ENCODE measurements around the gene RHNO1.

Gene RHNO1

GRCh38 chr12:2893007-2893406 is 16.0 kb downstream of the RHNO1 start:
- no peaks in the 10 kb centered on the region for H3K9me2 ChIP-seq (replicated peaks; ENCODE audit: insufficient read depth, low read length)
- no peak for TF ChIP-seq EZH2phosphoT487 (IDR thresholded peaks at IDR 0.05; ENCODE audit: low read length)
- TF ChIP-seq EZH2 (optimal IDR thresholded peaks at IDR 0.05; ENCODE audit: low read depth, low read length) = no peak
- TF ChIP-seq CTCF (IDR thresholded peaks at IDR 0.05; ENCODE audit: low read length) = no peak
- peaks cover 7% of the 10 kb centered on the region for H3K79me2 ChIP-seq (ENCODE audit: low read length)
- H3K36me3 ChIP-seq (replicated peaks; ENCODE audit: insufficient read depth, low read length) = no peaks in the 10 kb centered on the region
- no peak overlapping the region for H3K4me3 ChIP-seq (ENCODE audit: low read length)
- H3K9me3 ChIP-seq (replicated peaks; ENCODE audit: insufficient read depth, low read length) = no peaks in the 10 kb centered on the region
- no peaks in the 10 kb centered on the region for H4K20me1 ChIP-seq (ENCODE audit: insufficient read depth, low read length)
- no peak overlapping the region for H3K9ac ChIP-seq (ENCODE audit: low read length)
- 0 out of 2 replicates have a peak, but pooled peaks cover 4% of the 10 kb centered on the region for H3K4me1 ChIP-seq (ENCODE audit: low read length)
- H3K27me3 ChIP-seq (replicated peaks; ENCODE audit: insufficient read depth, low read length) = no peaks in the 10 kb centered on the region
- H3K4me2 ChIP-seq (ENCODE audit: low read depth, low read length) = no peak overlapping the region
- no peak overlapping the region for H2AFZ ChIP-seq (ENCODE audit: low read length)
- H3F3A ChIP-seq (ENCODE audit: insufficient read depth, low read length) = 0 out of 2 replicates have a peak, but pooled peaks cover 3% of the 10 kb centered on the region
- DNase-seq = no peak
- H3K27ac ChIP-seq (ENCODE audit: low read length) = no peak overlapping the region

GRCh38 chr12:2895051-2895451 is 18.0 kb downstream of the RHNO1 start:
- H3K4me3 ChIP-seq (ENCODE audit: low read length) = no peak overlapping the region

GRCh38 chr12:2895511-2895910 is 18.5 kb downstream of the RHNO1 start:
- Histone ChIP-seq H3K9ac (ENCODE audit: low read length) (no peak overlapping the region), H3K27ac (ENCODE audit: low read length) (no peak overlapping the region), H3K27me3 (replicated peaks; ENCODE audit: insufficient read depth, low read length) (no peaks in the 10 kb centered on the region), H2AFZ (ENCODE audit: low read length) (no peak overlapping the region), H3K4me2 (ENCODE audit: low read depth, low read length) (no peak overlapping the region), H3K79me2 (ENCODE audit: low read length) (peaks cover 7% of the 10 kb centered on the region), H3F3A (ENCODE audit: insufficient read depth, low read length) (no peaks in the 10 kb centered on the region), H4K20me1 (ENCODE audit: insufficient read depth, low read length) (no peaks in the 10 kb centered on the region), H3K4me3 (ENCODE audit: low read length) (no peak overlapping the region), H3K9me2 (replicated peaks; ENCODE audit: insufficient read depth, low read length) (no peaks in the 10 kb centered on the region), H3K36me3 (replicated peaks; ENCODE audit: insufficient read depth, low read length) (no peaks in the 10 kb centered on the region), H3K9me3 (replicated peaks; ENCODE audit: insufficient read depth, low read length) (no peaks in the 10 kb centered on the region), H3K4me1 (ENCODE audit: low read length) (no peaks in the 10 kb centered on the region)
- TF ChIP-seq EZH2phosphoT487 (IDR thresholded peaks at IDR 0.05; ENCODE audit: low read length) = no peak
- TF ChIP-seq EZH2 (optimal IDR thresholded peaks at IDR 0.05; ENCODE audit: low read depth, low read length) = no peak
- TF ChIP-seq CTCF (IDR thresholded peaks at IDR 0.05; ENCODE audit: low read length) = no peak
- DNase-seq = no peak

More at GRCh38 chr12:2895051-2895451, 18.0 kb downstream of the RHNO1 start:
- Histone ChIP-seq H3K79me2 (ENCODE audit: low read length) (peaks cover 7% of the 10 kb centered on the region), H3K4me2 (ENCODE audit: low read depth, low read length) (no peak overlapping the region), H4K20me1 (ENCODE audit: insufficient read depth, low read length) (no peaks in the 10 kb centered on the region), H3K9ac (ENCODE audit: low read length) (no peak overlapping the region), H3K36me3 (replicated peaks; ENCODE audit: insufficient read depth, low read length) (no peaks in the 10 kb centered on the region), H3K27ac (ENCODE audit: low read length) (no peak overlapping the region), H3K9me3 (replicated peaks; ENCODE audit: insufficient read depth, low read length) (no peaks in the 10 kb centered on the region), H3K4me1 (ENCODE audit: low read length) (0 out of 2 replicates have a peak, but pooled peaks cover 3% of the 10 kb centered on the region), H2AFZ (ENCODE audit: low read length) (no peak overlapping the region), H3K27me3 (replicated peaks; ENCODE audit: insufficient read depth, low read length) (no peaks in the 10 kb centered on the region), H3F3A (ENCODE audit: insufficient read depth, low read length) (no peaks in the 10 kb centered on the region), H3K9me2 (replicated peaks; ENCODE audit: insufficient read depth, low read length) (no peaks in the 10 kb centered on the region)
- no peak for DNase-seq
- TF ChIP-seq EZH2phosphoT487 (IDR thresholded peaks at IDR 0.05; ENCODE audit: low read length) (no peak), CTCF (IDR thresholded peaks at IDR 0.05; ENCODE audit: low read length) (no peak), EZH2 (optimal IDR thresholded peaks at IDR 0.05; ENCODE audit: low read depth, low read length) (no peak)
